HFFc6 (cell line): ENCODE data around the gene ADCY4. TPM values are rescaled to one million over a fixed set of nuclear protein-coding genes. Genes with fewer than 3 reads are reported as not detected.

Experiments used
- DNase-seq: peaks from one replicate; pipeline ENCODE4 v3.0.0-alpha.2; 2018
- H3K27ac Mint-ChIP-seq: 2 replicates; pipeline ENCODE4 v1.8.0; 2020; ENCODE audit warnings: mild to moderate bottlenecking, mixed read lengths
- H3K27me3 Mint-ChIP-seq: 2 replicates; pipeline ENCODE4 v1.8.0; 2021; ENCODE audit warnings: mild to moderate bottlenecking, moderate library complexity, mixed read lengths; ENCODE audit not compliant: insufficient read depth
- H3K36me3 Mint-ChIP-seq: 2 replicates; pipeline ENCODE4 v1.8.0; 2021; ENCODE audit warnings: low read depth, mixed read lengths
- H3K4me1 Mint-ChIP-seq: 2 replicates; pipeline ENCODE4 v1.8.0; 2020; ENCODE audit warnings: low read depth, mixed read lengths
- H3K4me3 Mint-ChIP-seq: 2 replicates; pipeline ENCODE4 v1.8.0; 2020; ENCODE audit warnings: mild to moderate bottlenecking, moderate library complexity, mixed read lengths
- H3K9me3 Mint-ChIP-seq: 2 replicates; pipeline ENCODE4 v1.8.0; 2020; ENCODE audit warnings: mild to moderate bottlenecking, mixed read lengths
- total RNA-seq, 6 experiments: library from RNA; stranded (reverse); fragmentation: NEBNext Ultra II Directional; extraction: Animal tissue kit (Norgen Biotek cat#: 25700); gene quantifications; 2 replicates in 1 of 6; 3 replicates in 5 of 6; pipeline ENCODE4 v1.2.3, GENCODE V29; 2021
- TF ChIP-seq, protein P1 (sequence below): fragments of 200-600 bp; sonication (generic); IDR thresholded peaks from 2 replicates; pipeline ENCODE4 v1.5.0; 2021; ENCODE audit warnings: antibody characterized with exemption, mild to moderate bottlenecking

ADCY4 gene
- total RNA-seq, 6 experiments from 2014 or later, result 0.25 to 0.41 (median 0.34) TPM; not detected in 3

- peaks cover 50% of the 10 kb centered on the region for H3K4me1 Mint-ChIP-seq
- no peaks in the 10 kb centered on the region for H3K27me3 Mint-ChIP-seq
- H3K9me3 Mint-ChIP-seq, result no peaks in the 10 kb centered on the region
- no peak for DNase-seq
- TF ChIP-seq, protein P1, sequence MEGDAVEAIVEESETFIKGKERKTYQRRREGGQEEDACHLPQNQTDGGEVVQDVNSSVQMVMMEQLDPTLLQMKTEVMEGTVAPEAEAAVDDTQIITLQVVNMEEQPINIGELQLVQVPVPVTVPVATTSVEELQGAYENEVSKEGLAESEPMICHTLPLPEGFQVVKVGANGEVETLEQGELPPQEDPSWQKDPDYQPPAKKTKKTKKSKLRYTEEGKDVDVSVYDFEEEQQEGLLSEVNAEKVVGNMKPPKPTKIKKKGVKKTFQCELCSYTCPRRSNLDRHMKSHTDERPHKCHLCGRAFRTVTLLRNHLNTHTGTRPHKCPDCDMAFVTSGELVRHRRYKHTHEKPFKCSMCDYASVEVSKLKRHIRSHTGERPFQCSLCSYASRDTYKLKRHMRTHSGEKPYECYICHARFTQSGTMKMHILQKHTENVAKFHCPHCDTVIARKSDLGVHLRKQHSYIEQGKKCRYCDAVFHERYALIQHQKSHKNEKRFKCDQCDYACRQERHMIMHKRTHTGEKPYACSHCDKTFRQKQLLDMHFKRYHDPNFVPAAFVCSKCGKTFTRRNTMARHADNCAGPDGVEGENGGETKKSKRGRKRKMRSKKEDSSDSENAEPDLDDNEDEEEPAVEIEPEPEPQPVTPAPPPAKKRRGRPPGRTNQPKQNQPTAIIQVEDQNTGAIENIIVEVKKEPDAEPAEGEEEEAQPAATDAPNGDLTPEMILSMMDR, result no peak
- peak overlapping the region; percentile 98 for H3K27ac Mint-ChIP-seq
- H3K36me3 Mint-ChIP-seq, result peaks cover 40% of the 10 kb centered on the region
- H3K4me3 Mint-ChIP-seq, result peak overlapping the region; percentile 97
Measured at GRCh38 chr14:24300326-24300980, 34.4 kb downstream of the ADCY4 start.

DNA sequence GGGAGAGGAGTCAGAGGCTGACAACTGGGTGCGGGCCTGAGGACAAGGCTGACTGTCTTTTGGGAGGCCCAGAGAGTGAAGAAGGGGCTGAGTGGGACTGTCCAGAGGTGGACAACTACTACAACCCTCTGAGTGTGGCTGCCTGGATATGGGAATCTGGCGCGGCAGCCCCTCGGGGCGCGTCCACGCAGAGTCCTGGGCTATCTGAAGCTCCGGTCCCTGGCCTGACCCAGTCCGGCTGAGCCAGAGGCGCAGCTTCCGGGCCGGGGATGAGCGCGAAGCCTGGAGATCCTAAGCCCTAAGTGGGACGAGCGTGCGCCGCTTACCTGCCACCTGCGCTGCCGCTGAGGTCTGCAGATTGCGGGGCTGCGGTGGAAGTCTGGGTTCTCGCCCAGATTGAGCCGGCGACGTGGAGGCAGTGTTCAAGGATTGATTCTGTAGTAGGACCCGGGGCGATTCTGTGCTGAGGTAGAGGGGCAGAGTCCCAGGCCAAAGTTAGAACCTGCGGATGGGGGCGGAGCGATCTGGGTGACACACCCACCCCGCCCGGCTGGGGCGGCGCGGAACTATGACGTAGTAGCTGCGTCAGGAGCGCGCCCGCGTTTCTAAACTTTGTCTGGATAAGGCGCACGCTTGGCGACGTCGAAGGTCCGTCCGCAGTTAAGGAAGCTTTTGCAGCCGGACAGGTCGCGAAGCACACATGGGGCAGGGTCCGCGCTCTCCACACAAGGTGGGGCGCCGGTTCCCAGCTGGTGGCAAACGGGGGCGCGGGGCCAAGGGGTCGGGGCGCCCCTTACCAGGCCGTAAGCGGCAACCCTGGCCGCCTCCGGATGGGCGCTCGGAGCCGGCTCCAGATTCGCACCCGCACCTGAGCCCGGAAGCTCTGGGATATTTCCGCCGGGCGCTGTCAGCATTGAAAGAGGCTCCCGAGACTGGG lies 35.3 kb downstream of the ADCY4 start, which contains the start of the genes DHRS1 and NOP9:
DHRS1 (minus strand) TSS at position 526 of the 937 bp plus-strand sequence. CDS start 674 bp downstream, outside the sequence.
NOP9 (plus strand) TSS at position 596 of the 937 bp plus-strand sequence; CDS start at position 701, 105 bp downstream.
- TF ChIP-seq, protein P1, result no peak
- Mint-ChIP-seq H3K4me1 (peaks cover 50% of the 10 kb centered on the region), H3K36me3 (peaks cover 31% of the 10 kb centered on the region), H3K27ac (peak within 1 kb of the TSS; percentile 98), H3K4me3 (peak within 1 kb of the TSS; percentile 97), H3K27me3 (no peaks in the 10 kb centered on the region), H3K9me3 (no peaks in the 10 kb centered on the region)
- DNase-seq, result peak; percentile 78

DNA sequence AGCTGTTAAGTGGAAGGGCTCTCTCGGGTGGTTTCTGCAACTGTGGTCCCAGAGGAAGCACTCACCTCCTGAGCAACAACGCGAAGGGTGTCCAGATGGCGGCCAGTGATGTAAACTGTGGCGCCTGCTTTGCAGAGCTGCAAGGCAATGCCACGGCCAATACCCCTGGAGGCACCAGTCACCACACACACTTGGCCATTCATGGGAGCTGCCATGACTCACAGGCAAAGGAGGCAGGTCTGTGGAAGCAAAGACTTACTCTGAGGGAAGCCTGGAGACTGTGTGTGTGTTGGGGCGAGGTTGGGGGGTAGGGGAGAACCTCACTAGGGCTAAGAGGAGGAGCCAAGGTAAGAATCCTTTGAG lies 36.0 kb downstream of the ADCY4 start:
- TF ChIP-seq, protein P1, result 0 out of 2 replicates have a peak, but pooled peaks have one; percentile 19
- DNase-seq, result peak; percentile 96
- Mint-ChIP-seq H3K36me3 (peaks cover 26% of the 10 kb centered on the region), H3K27ac (peak overlapping the region; percentile 98), H3K27me3 (no peaks in the 10 kb centered on the region), H3K4me3 (peak overlapping the region; percentile 97), H3K4me1 (peaks cover 50% of the 10 kb centered on the region), H3K9me3 (no peaks in the 10 kb centered on the region)

GRCh38 chr14:24297190-24297964 lies 37.5 kb downstream of the ADCY4 start:
- Mint-ChIP-seq H3K4me1 (peaks cover 50% of the 10 kb centered on the region), H3K36me3 (peaks cover 23% of the 10 kb centered on the region), H3K27me3 (no peaks in the 10 kb centered on the region), H3K4me3 (no peak overlapping the region), H3K9me3 (no peaks in the 10 kb centered on the region), H3K27ac (peak overlapping the region; percentile 34)
- no peak for DNase-seq
- TF ChIP-seq, protein P1, result peak; percentile 66
